HFF-Myc (cell line): ENCODE measurements around the gene SHMT2.

Experiments used
- DNase-seq: peaks from one replicate; pipeline ENCODE4 v3.0.0-alpha.2; 2011; ENCODE audit warnings: low read depth; ENCODE audit errors: extremely low read depth
- H3K4me3 ChIP-seq: replicated peaks from 2 replicates; pipeline ENCODE4 v1.5.1; 2011; ENCODE audit warnings: low read depth, mild to moderate bottlenecking, control low read depth, low read length
- TF ChIP-seq, protein P1 (sequence below): IDR thresholded peaks from 2 replicates; pipeline ENCODE4 v1.5.1; 2012; ENCODE audit warnings: mild to moderate bottlenecking, low read depth, low read length, control low read depth; ENCODE audit errors: missing control alignments

The SHMT2 gene

GRCh38 chr12:57235017-57235727 is 5.7 kb downstream of the SHMT2 start:
- H3K4me3 ChIP-seq = no peak overlapping the region
- DNase-seq = no peak
- TF ChIP-seq, protein P1, sequence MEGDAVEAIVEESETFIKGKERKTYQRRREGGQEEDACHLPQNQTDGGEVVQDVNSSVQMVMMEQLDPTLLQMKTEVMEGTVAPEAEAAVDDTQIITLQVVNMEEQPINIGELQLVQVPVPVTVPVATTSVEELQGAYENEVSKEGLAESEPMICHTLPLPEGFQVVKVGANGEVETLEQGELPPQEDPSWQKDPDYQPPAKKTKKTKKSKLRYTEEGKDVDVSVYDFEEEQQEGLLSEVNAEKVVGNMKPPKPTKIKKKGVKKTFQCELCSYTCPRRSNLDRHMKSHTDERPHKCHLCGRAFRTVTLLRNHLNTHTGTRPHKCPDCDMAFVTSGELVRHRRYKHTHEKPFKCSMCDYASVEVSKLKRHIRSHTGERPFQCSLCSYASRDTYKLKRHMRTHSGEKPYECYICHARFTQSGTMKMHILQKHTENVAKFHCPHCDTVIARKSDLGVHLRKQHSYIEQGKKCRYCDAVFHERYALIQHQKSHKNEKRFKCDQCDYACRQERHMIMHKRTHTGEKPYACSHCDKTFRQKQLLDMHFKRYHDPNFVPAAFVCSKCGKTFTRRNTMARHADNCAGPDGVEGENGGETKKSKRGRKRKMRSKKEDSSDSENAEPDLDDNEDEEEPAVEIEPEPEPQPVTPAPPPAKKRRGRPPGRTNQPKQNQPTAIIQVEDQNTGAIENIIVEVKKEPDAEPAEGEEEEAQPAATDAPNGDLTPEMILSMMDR = peak; percentile 10

GRCh38 chr12:57235728-57236131 is 6.2 kb downstream of the SHMT2 start:
- TF ChIP-seq, protein P1 = no peak
- no peak for DNase-seq
- H3K4me3 ChIP-seq = no peak overlapping the region

GRCh38 chr12:57236201-57236924 is 6.9 kb downstream of the SHMT2 start:
- DNase-seq = no peak
- TF ChIP-seq, protein P1 = no peak

DNA sequence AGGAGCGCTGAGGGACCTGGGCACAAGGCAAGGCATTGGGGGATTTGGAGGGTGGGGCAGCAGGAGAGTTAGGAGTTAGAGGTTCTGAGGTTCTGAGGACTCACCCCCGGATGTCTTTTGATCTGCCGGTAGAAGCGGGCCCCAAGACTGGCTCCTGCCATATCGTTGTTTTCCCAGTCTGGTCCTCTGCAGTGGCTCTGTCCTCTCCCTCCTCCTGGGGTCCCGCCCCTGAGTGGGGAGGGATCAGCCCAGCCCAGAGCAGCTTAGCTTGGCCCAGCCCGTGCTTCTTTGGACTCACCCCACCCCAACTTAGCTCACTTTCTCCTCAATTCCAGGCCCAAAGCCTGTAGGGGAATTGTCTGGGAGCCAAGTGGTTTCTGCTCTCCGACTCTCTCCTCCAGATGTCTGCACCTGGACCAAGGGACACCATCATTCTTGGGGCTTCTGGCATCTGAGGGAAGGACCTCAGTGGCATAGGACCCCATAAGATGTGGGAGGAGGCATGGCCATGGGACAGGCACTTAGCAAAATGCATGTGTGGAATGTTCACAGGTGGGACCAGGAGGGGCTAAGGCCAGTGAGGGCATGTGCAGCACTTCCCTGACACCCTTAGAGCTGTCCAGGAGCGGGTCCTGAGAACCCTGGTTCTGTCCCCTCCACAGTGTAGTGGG is 7.5 kb downstream of the SHMT2 start:
- TF ChIP-seq, protein P1 = no peak
- H3K4me3 ChIP-seq = no peak overlapping the region
- no peak for DNase-seq

More at GRCh38 chr12:57236201-57236924, 6.9 kb downstream of the SHMT2 start:
- no peak overlapping the region for H3K4me3 ChIP-seq

- no peak overlapping the region for H3K4me3 ChIP-seq
- DNase-seq = no peak
- TF ChIP-seq, protein P1 = no peak
Measured at GRCh38 chr12:57237596-57237931, 8.1 kb downstream of the SHMT2 start.

GRCh38 chr12:57237932-57238853 is 8.7 kb downstream of the SHMT2 start:
- TF ChIP-seq, protein P1 = no peak
- peak overlapping the region; percentile 57 for H3K4me3 ChIP-seq
- DNase-seq = no peak
